HEK293T (cell line): ENCODE measurements around the gene KANSL1.

Source experiments
- BHLHE40 ChIP-seq: fragments of 450-650 bp; IDR thresholded peaks from 2 replicates; pipeline ENCODE4 v1.6.1; 2016; ENCODE audit warnings: mild to moderate bottlenecking, moderate library complexity, borderline replicate concordance
- CTBP1 ChIP-seq: fragments of 450-650 bp; IDR thresholded peaks from 2 replicates; pipeline ENCODE4 v1.6.1; 2016; ENCODE audit warnings: borderline replicate concordance
- ELF4 ChIP-seq: fragments of 450-650 bp; IDR thresholded peaks from 2 replicates; pipeline ENCODE4 v1.6.1; 2017; ENCODE audit warnings: antibody characterized with exemption
- FOXA1 ChIP-seq: fragments of 450-650 bp; IDR thresholded peaks from 2 replicates; pipeline ENCODE4 v1.6.1; 2016; ENCODE audit warnings: mild to moderate bottlenecking
- FOXK2 ChIP-seq: fragments of 450-650 bp; IDR thresholded peaks from 2 replicates; pipeline ENCODE4 v1.6.1; 2016; ENCODE audit warnings: mild to moderate bottlenecking
- FOXM1 ChIP-seq: fragments of 450-650 bp; IDR thresholded peaks from 2 replicates; pipeline ENCODE4 v1.6.1; 2017; ENCODE audit warnings: mild to moderate bottlenecking, borderline replicate concordance
- HDGF ChIP-seq: fragments of 450-650 bp; IDR thresholded peaks from 2 replicates; pipeline ENCODE4 v1.6.1; 2017; ENCODE audit warnings: antibody characterized with exemption, borderline replicate concordance
- L3MBTL2 ChIP-seq: fragments of 450-650 bp; conservative IDR thresholded peaks from 2 replicates; pipeline ENCODE4 v1.6.1; 2016; ENCODE audit warnings: mild to moderate bottlenecking
- NFRKB ChIP-seq: fragments of 450-650 bp; IDR thresholded peaks from 2 replicates; pipeline ENCODE4 v1.6.1; 2016; ENCODE audit warnings: mild to moderate bottlenecking, moderate library complexity
- PKNOX1 ChIP-seq: fragments of 450-650 bp; IDR thresholded peaks from 2 replicates; pipeline ENCODE4 v1.6.1; 2016
- SP1 ChIP-seq: fragments of 450-650 bp; IDR thresholded peaks from 2 replicates; pipeline ENCODE4 v1.6.1; 2017
- SUZ12 ChIP-seq: fragments of 450-650 bp; IDR thresholded peaks from 2 replicates; pipeline ENCODE4 v1.6.1; 2016; ENCODE audit warnings: mild to moderate bottlenecking
- TARDBP ChIP-seq: fragments of 450-650 bp; IDR thresholded peaks from 2 replicates; pipeline ENCODE4 v1.6.1; 2016
- ZNF384 ChIP-seq: fragments of 450-650 bp; IDR thresholded peaks from 2 replicates; pipeline ENCODE4 v1.6.1; 2016

- TF ChIP-seq FOXK2 = no peak
- TF ChIP-seq SP1 = no peak
- TF ChIP-seq SUZ12 = no peak
- TF ChIP-seq TARDBP = no peak
- TF ChIP-seq HDGF = no peak
- TF ChIP-seq FOXM1 = no peak
- no peak for TF ChIP-seq PKNOX1
- TF ChIP-seq ELF4 = no peak
- TF ChIP-seq BHLHE40 = no peak
- TF ChIP-seq ZNF384 = no peak
- TF ChIP-seq CTBP1 = no peak
- no peak for TF ChIP-seq L3MBTL2
- TF ChIP-seq NFRKB = no peak
- TF ChIP-seq FOXA1 = no peak
Observed at GRCh38 chr17:46027048-46027975, 165.9 kb downstream of the KANSL1 start.
